ENCODE results near the gene CMC4.

The CMC4 gene

GRCh38 chrX:155094468-155095061, 23.6 kb upstream of the CMC4 start:
- Histone ChIP-seq H3K27me3 (ENCODE audit: control insufficient read depth, low read length) (no peaks in the 10 kb centered on the region), H3K27ac (ENCODE audit: low read depth, low read length) (no peak overlapping the region), H3K36me3 (ENCODE audit: control insufficient read depth, low read length) (peaks cover 30% of the 10 kb centered on the region), H3K4me3 (ENCODE audit: low read length) (no peak overlapping the region), H3F3A (ENCODE audit: control insufficient read depth, insufficient read depth) (no peaks in the 10 kb centered on the region), H4K20me1 (ENCODE audit: control insufficient read depth, insufficient read depth, low read depth, low read length) (no peaks in the 10 kb centered on the region), H3K4me2 (ENCODE audit: low read length) (no peak overlapping the region), H3K4me1 (ENCODE audit: control insufficient read depth, low read length) (no peaks in the 10 kb centered on the region), H3K9me3 (ENCODE audit: control insufficient read depth, insufficient read depth, low read length) (no peaks in the 10 kb centered on the region), H3K9me2 (replicated peaks; ENCODE audit: control insufficient read depth, low read length) (no peaks in the 10 kb centered on the region), H3K79me2 (ENCODE audit: control insufficient read depth, low read length) (no peaks in the 10 kb centered on the region)
- TF ChIP-seq, protein P1, sequence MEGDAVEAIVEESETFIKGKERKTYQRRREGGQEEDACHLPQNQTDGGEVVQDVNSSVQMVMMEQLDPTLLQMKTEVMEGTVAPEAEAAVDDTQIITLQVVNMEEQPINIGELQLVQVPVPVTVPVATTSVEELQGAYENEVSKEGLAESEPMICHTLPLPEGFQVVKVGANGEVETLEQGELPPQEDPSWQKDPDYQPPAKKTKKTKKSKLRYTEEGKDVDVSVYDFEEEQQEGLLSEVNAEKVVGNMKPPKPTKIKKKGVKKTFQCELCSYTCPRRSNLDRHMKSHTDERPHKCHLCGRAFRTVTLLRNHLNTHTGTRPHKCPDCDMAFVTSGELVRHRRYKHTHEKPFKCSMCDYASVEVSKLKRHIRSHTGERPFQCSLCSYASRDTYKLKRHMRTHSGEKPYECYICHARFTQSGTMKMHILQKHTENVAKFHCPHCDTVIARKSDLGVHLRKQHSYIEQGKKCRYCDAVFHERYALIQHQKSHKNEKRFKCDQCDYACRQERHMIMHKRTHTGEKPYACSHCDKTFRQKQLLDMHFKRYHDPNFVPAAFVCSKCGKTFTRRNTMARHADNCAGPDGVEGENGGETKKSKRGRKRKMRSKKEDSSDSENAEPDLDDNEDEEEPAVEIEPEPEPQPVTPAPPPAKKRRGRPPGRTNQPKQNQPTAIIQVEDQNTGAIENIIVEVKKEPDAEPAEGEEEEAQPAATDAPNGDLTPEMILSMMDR (IDR thresholded peaks at IDR 0.05; ENCODE audit: low read depth, low read length, poor library complexity, severe bottlenecking), result peak; percentile 67
- no peak for TF ChIP-seq EZH2phosphoT487 (IDR thresholded peaks at IDR 0.05; ENCODE audit: borderline replicate concordance, low read length)

GRCh38 chrX:155086961-155087735, 16.2 kb upstream of the CMC4 start:
- no peaks in the 10 kb centered on the region for H3K9me2 ChIP-seq (replicated peaks; ENCODE audit: control insufficient read depth, low read length)
- H3F3A ChIP-seq (ENCODE audit: control insufficient read depth, insufficient read depth), result no peaks in the 10 kb centered on the region
- TF ChIP-seq EZH2phosphoT487 (IDR thresholded peaks at IDR 0.05; ENCODE audit: borderline replicate concordance, low read length), result no peak
- TF ChIP-seq, protein P1 (IDR thresholded peaks at IDR 0.05; ENCODE audit: low read depth, low read length, poor library complexity, severe bottlenecking), result no peak
- H3K4me3 ChIP-seq (ENCODE audit: low read length), result no peak overlapping the region
- H3K79me2 ChIP-seq (ENCODE audit: control insufficient read depth, low read length), result no peaks in the 10 kb centered on the region
- no peaks in the 10 kb centered on the region for H3K27me3 ChIP-seq (ENCODE audit: control insufficient read depth, low read length)
- H3K4me2 ChIP-seq (ENCODE audit: low read length), result no peak overlapping the region
- peaks cover 32% of the 10 kb centered on the region for H3K36me3 ChIP-seq (ENCODE audit: control insufficient read depth, low read length)
- H3K27ac ChIP-seq (ENCODE audit: low read depth, low read length), result no peak overlapping the region
- no peaks in the 10 kb centered on the region for H3K9me3 ChIP-seq (ENCODE audit: control insufficient read depth, insufficient read depth, low read length)
- H3K4me1 ChIP-seq (ENCODE audit: control insufficient read depth, low read length), result no peaks in the 10 kb centered on the region
- no peaks in the 10 kb centered on the region for H4K20me1 ChIP-seq (ENCODE audit: control insufficient read depth, insufficient read depth, low read depth, low read length)

- H3K4me2 ChIP-seq (ENCODE audit: low read length), result no peak overlapping the region
- no peaks in the 10 kb centered on the region for H3K27me3 ChIP-seq (ENCODE audit: control insufficient read depth, low read length)
- TF ChIP-seq EZH2phosphoT487 (IDR thresholded peaks at IDR 0.05; ENCODE audit: borderline replicate concordance, low read length), result no peak
- TF ChIP-seq, protein P1 (IDR thresholded peaks at IDR 0.05; ENCODE audit: low read depth, low read length, poor library complexity, severe bottlenecking), result peak; percentile 52
- no peaks in the 10 kb centered on the region for H3F3A ChIP-seq (ENCODE audit: control insufficient read depth, insufficient read depth)
- no peaks in the 10 kb centered on the region for H3K79me2 ChIP-seq (ENCODE audit: control insufficient read depth, low read length)
- no peak overlapping the region for H3K4me3 ChIP-seq (ENCODE audit: low read length)
- no peak overlapping the region for H3K27ac ChIP-seq (ENCODE audit: low read depth, low read length)
- no peaks in the 10 kb centered on the region for H3K9me3 ChIP-seq (ENCODE audit: control insufficient read depth, insufficient read depth, low read length)
- H3K36me3 ChIP-seq (ENCODE audit: control insufficient read depth, low read length), result peaks cover 32% of the 10 kb centered on the region
- no peaks in the 10 kb centered on the region for H3K4me1 ChIP-seq (ENCODE audit: control insufficient read depth, low read length)
- no peaks in the 10 kb centered on the region for H3K9me2 ChIP-seq (replicated peaks; ENCODE audit: control insufficient read depth, low read length)
- no peaks in the 10 kb centered on the region for H4K20me1 ChIP-seq (ENCODE audit: control insufficient read depth, insufficient read depth, low read depth, low read length)
Measured at GRCh38 chrX:155086202-155086840, 15.4 kb upstream of the CMC4 start.
